Skin epidermis (tissue), 12 donors: ENCODE data around the gene IMMP2L.
"Not testable (repeated sequence)": the region's sequence is repeated elsewhere in the genome, so short reads cannot be mapped to it uniquely, and the experiment has no call there.

Experiments used
- H3K27ac ChIP-seq, 21 experiments: fragments of 200-600 bp; sonication (generic) in 11 of 21; one replicate each; pipeline ENCODE4 v1.5.0; 2020; ENCODE audit warnings: mild to moderate bottlenecking in 3 of 21, inconsistent platforms in 2 of 21, moderate library complexity in 2 of 21
- H3K4me3 ChIP-seq, 7 experiments: fragments of 200-600 bp; sonication (generic) in 2 of 7; one replicate each; pipeline ENCODE4 v1.5.0; 2020; ENCODE audit warnings: inconsistent platforms in 2 of 7, mild to moderate bottlenecking in 2 of 7, moderate library complexity in 1 of 7

Gene IMMP2L

DNA sequence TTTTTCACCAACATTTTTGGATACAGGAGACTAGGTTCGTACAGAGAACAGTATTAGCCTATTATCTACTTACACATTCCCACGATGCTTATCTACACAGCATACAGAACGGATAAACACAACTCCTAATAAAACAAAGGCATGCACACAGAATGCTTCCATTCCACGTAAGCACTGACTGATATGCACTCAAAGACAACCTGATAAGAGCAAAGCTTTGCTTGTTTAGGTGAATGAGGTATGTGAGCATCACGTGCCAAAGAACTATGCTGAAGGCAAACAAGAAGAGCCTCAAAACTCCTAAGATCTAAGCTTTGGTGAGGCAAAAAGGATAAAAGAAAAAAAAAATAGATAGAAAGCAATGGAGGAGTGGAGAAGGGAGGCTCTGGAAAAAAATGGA is 884.9 kb downstream of the IMMP2L start:
- H3K4me3 ChIP-seq, result no peak overlapping the region
- no peak overlapping the region for H3K27ac ChIP-seq

DNA sequence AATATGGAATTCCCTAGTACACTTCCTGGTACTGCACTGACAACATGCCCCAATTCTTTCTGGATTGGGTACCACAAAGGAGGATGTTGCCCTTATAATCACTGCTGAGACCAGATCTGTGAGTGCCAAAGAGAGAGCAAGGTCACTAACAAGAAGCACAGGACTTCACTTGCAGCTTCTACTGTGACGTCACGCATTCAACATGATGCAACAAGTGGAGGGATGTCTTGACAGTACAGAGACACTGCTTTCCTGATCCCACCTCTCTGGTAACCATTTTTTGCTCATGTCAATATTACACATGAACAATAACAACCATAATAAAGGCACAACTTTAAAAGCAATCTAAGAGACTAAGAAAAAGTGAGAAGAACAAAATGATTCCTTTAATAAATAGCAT is 885.5 kb downstream of the IMMP2L start:
- no peak overlapping the region for H3K27ac ChIP-seq
- H3K4me3 ChIP-seq, result no peak overlapping the region

DNA sequence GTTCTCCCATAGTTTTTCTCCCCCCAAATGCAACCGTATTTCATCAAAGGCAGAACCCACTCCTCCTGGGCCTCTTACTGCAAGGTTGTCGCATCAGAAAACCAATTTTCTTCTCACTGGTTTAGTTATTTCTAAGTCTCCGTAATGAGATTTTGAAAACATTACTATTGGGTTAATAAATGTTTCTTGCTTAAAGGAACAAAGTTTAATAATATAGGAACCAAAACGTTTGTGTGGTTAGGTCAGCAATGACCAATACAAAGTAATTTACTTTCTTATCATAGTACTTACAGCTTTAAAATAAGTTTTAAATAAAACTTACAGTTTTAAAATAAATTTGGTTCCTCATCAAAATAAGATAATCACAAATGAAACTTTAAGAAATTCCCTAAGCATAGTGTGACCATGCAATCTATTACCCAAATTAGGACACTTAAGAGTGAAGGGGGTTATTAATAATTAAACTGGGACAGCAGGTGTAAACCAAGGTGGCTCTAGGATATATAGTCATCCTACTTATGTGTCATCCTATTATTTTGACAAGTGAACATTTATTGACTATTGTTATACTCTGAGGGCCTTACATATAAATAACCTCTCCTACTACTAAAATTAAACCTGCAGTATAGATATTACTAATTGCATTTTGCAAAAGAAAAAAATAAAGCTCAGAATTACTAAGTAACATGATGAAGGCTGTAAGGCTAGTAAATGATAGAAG is 886.7 kb downstream of the IMMP2L start:
- Histone ChIP-seq H3K4me3 (no peak overlapping the region), H3K27ac (no peak overlapping the region)

DNA sequence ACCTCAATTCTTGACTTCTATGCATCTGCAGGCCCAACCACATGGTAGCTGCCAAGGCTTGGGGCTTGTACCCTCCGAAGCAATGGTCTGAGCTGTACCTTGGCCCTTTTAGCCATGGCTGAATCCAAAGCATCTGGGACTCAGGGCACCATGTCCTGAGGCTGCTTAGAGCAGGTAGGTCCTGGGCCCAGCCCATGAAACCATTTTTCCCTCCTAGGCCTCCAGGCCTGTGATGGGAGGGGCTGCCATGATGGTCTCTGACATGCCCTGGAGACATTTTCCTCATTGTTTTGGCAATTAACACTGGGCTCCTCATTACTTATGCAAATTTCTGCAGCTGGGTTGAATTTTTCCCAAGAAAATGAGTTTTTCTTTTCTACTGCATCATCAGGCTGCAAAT is 889.1 kb downstream of the IMMP2L start:
- H3K4me3 ChIP-seq, result no peak overlapping the region
- H3K27ac ChIP-seq, result no peak overlapping the region

DNA sequence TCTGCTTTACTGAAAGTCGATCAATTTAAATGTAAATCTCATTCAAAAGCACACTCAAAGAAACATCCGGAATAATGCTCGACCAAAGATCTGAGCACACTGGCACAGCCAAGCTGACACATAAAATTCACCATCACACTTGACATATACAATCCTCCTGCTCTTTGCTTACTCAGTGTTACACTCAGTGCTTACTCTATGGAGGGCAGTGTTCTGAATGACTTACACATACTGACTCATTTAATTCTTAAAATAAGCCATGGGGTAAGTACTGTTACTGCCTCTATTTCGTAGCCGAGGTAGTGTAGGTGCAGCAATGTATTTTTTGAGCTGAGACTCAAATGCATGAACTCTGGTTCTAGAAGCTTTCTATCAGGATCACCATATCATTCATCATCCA is 892.9 kb downstream of the IMMP2L start:
- Histone ChIP-seq H3K27ac (no peak overlapping the region), H3K4me3 (no peak overlapping the region)

DNA sequence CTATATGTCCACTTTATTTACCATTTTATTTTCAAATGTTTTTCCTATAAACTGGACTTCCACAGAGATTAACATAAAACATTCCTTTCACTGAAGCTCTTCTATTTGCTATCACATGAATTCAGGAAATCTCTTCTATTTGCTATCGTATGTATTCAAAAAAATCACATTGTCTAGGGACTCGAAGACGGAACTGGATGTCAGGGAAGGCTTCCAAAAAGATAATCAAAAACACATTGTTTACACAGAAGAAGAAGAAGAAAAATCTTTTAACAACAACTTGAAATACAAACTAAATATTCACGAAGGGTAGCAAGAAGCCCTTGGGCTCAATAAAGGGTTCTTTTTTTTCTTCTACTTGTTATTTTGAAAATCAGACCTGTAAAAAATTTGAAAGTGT is 897.5 kb downstream of the IMMP2L start:
- H3K27ac ChIP-seq, result no peak overlapping the region
- H3K4me3 ChIP-seq, result no peak overlapping the region

DNA sequence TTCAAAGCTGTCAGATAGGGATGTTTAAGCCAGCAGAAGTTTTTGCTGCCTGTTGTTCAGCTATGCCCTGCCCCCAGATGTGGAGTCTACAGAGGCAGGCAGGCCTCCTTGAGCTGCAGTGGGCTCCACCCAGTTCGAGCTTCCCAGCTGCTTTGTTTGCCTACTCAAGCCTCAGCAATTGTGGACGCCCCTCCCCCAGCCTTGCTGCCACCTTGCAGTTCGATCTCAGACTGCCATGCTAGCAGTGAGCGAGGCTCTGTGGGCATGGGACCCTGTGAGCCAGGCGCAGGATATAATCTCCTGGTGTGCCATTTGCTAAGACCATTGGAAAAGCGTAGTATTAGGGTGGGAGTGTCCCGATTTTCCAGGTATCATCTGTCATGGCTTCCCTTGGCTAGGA is 901.7 kb downstream of the IMMP2L start:
- H3K4me3 ChIP-seq, result not testable (repeated sequence)

DNA sequence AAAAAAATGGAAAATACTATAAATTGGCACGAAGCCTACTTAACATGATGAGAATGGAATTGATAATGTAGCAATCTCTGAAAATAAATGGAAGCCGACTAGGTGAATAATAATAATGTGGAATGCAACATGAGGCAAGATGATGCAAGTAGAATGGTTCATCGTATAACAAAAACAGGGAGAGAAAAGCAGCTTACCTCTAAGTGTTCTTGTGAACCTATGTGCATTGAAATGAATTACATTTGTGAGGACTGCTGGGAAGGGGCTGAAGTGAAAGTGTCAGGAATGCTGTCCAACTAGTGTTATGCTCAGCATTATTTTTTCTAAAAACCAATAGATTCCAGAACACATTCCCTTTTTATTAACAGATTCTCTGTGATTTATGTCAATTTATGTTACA is 912.0 kb downstream of the IMMP2L start:
- no peak overlapping the region for H3K27ac ChIP-seq

More for the DNA sequence above, 901.7 kb downstream of the IMMP2L start:
- H3K27ac ChIP-seq, result not testable (repeated sequence)

DNA sequence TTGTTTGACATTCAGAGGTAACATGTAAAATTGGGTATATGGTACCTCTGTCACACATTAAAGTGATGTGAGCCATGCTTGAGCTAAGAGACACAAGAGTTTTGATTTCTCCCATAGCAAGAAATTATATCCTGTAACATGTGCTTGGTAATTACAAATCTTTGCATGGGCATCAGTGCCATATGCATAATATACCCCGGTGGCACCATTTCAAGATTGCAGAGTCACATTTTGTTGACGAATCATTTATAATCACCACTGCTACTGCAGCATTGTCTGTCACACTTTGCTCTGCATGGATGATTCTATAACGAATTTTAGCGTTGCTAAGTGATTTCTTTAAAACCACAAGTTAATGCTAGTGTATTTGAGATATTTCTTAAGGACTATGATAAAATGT is 915.0 kb downstream of the IMMP2L start:
- Histone ChIP-seq H3K4me3 (no peak overlapping the region), H3K27ac (no peak overlapping the region)

More for the DNA sequence above, 912.0 kb downstream of the IMMP2L start:
- no peak overlapping the region for H3K4me3 ChIP-seq

DNA sequence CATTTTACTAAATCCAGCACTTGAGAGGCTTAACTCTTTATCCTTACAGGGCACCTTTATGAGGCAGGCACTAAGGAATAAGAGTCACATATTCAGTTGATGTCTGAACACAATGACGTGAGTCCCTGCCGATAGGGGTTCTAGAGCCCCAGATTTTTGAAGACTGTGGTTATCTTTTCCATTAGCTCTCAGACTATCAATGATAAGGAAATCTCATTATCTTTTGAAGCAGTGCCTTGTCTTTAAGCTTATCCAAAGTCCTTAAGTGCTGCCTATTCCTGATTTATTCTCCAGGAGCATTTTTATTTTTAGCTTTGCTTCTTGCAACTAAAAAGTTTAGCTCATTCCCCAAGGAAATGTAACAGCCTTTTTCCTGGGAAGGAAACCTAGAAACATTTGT is 915.5 kb downstream of the IMMP2L start:
- H3K4me3 ChIP-seq, result no peak overlapping the region
- H3K27ac ChIP-seq, result no peak overlapping the region

DNA sequence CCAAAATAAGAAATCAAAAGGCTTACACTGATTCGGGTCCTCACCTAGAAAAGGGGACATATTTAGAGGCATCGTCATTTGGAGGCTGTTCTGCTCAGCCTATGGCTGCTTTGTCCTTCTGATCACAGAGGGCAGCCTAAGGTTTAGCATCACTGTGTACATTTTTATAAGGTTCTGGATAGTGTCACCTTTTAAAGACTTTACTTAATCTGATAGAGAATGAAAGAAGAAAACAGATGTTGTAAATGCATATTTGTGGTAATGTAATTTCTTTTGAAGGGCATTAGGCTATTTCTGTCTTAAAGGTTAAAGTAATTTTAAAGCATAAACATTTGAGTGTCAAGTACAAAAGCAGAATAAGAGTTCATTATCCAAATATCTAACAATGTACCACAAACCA is 916.7 kb downstream of the IMMP2L start:
- no peak overlapping the region for H3K4me3 ChIP-seq

DNA sequence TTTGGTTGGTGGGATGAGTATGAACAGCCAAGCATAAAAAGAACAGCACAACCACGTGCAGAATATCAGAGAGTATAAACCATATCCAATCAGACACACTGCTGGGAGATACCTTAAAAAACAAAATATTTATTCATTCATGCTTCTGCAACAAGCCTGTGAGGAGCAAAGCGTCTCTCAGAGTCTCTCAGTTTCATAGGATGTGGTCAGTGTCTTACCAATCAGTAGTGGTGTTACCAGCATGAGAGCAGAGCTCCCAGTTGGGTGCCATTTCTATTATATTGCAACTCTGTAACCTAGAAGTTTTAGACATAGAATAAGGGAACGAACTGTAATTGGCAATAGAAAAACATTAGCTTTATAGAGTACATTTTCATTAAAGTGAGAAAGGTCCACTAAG is 917.2 kb downstream of the IMMP2L start:
- no peak overlapping the region for H3K27ac ChIP-seq
- H3K4me3 ChIP-seq, result no peak overlapping the region

More for the DNA sequence above, 916.7 kb downstream of the IMMP2L start:
- no peak overlapping the region for H3K27ac ChIP-seq

DNA sequence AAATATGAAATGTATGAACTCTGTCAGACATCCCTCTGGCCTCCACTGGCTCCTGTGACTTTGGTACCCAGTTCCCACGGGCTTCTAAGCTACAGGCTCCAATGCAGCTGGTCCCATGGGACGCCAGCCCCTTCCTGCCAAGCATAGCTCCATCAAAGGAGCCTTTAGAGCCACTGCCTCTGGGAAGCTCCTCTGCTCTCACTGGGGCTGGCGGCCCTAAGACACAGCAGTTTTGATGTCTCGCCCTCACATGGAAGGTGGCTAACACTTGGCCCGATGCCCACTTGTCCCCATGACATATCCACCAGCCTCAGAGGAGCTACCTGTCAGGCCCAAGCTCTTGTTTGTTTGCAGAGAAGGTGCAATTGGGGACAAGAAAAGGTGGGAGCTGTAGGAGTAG is 925.0 kb downstream of the IMMP2L start:
- no peak overlapping the region for H3K4me3 ChIP-seq
- no peak overlapping the region for H3K27ac ChIP-seq

DNA sequence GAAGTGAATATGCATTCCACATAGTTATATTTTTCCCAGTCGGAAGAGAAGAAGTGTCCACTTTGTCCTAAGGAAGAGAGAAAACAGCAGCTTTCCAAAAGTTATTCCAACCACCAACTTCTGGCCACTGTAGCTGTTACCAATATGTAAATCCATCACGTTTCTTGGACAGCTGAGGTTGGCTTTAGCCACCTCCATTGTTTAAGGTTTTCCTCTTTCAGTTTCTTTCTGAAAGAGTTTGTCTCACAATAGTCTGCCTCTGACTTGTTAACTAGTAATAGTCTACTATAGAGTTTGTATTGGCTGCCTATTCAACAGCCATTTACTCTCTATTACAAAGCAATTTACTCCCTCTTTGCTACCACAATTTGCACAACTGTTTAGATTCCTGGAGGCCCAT is 929.0 kb downstream of the IMMP2L start:
- Histone ChIP-seq H3K4me3 (no peak overlapping the region), H3K27ac (no peak overlapping the region)

DNA sequence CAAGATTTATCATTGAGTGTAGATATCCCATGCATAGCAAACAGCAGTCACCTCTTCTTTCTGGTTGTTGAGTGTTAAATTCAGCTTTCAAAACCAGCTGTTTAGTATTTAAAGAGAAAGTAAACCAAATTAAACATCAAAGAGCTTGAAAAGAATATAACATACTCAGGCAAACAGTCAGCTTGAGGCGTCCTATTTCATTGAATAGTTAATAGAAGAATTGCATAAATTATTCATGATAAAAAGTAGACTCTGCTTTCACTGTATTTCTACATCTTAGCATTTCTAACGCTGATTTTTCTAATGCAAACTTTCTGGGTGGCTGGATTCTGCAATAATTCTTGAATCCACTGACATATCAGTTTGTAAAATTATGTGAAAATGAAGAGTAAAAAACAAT is 935.9 kb downstream of the IMMP2L start:
- Histone ChIP-seq H3K27ac (no peak overlapping the region), H3K4me3 (no peak overlapping the region)

DNA sequence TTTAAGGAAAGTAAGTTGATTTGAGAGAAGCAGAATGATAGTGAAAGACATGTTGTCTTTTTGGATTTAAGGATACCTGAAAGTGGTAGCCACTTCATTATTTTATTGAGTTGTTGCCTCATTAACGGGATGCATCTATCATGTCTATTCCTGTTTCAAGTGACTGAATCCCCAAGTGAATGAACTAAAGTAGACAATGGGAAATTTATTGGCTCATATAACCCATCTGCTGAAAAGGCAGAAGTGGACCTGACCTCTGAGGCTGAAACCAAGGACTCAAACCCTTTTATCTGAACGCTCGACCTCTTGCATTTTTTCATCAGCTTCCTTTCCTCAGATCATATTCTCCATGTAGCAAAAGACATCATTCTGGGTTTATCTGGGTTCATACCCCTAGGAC is 937.0 kb downstream of the IMMP2L start:
- Histone ChIP-seq H3K27ac (no peak overlapping the region), H3K4me3 (no peak overlapping the region)

DNA sequence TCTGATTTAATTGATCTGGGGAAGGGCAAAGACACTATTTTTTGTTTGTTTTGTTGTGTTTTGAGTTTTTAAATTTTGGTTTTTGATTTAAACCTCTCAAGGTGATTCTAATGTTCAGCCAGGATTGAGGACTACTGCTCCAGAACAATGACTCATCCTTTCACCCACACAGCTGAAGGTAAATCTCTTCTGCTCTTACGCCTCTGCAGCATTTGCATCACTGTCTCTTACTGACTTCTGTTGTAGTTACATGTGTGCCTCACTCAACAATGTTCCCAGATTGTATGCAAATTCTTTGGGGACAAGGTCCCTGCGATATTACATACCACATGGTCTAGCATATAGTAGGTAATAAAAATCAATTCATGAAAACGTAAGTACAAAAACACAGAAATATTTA is 938.9 kb downstream of the IMMP2L start:
- no peak overlapping the region for H3K27ac ChIP-seq
- no peak overlapping the region for H3K4me3 ChIP-seq

DNA sequence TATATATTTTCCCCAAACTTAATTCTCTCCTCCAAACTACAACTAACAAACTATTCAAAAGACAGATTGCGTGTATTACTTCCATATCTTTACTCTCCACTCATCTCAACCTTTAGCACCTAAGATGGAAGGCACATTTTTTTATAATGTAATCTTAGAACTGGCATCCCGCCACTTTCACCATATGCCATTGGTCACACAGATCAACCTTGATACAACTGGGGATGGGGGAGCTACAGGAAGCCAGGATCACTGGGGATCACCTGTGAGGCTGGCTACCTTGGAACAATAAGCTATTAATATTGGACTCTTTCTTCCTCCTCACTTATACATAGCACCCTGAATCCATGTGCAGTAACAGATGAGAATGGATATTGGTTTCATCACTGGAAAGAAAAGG is 941.0 kb downstream of the IMMP2L start:
- H3K4me3 ChIP-seq, result no peak overlapping the region

DNA sequence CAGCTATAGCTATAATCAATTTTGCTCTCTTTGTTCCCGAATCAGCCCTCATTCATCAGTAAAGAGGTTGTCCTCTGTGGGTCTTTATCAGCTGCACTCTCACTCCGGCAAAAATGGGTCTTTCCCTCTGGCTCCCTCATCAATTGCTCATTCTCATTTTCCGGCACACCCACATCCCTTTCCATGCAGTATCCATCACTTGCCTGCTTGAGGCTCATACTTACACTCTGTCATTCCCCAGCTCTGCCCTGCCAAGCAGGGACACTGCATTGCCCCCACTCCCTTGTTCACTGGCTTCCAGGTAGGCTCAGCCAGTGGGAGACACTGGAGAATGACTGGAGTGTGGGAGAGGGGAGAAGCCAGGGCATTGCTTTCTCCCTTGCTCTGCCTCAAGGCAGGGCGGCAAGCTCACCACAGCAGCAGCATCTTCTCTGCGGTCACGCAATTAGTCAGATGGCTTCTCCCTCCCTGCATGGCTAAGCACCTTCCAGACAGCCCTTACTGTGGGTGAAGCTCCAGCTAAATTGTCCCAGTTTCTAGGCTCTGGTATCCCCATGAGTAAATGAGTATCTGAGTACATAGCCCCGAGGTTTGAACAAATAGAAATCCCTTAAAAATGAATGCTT is 942.1 kb downstream of the IMMP2L start:
- no peak overlapping the region for H3K27ac ChIP-seq
- no peak overlapping the region for H3K4me3 ChIP-seq

More for the DNA sequence above, 941.0 kb downstream of the IMMP2L start:
- H3K27ac ChIP-seq, result no peak overlapping the region
